Limb (tissue), 2 donors: ENCODE data around the gene OR2H2.
A peak's percentile ranks its signal among the peaks of the same experiment; 100 is the strongest.

ENCODE experiments used
- DNase-seq, 2 donors: peaks; one replicate each; pipeline ENCODE4 v3.0.0-alpha.2; 2016; ENCODE audit errors: extremely low spot score in 2 of 2

The OR2H2 gene

DNA sequence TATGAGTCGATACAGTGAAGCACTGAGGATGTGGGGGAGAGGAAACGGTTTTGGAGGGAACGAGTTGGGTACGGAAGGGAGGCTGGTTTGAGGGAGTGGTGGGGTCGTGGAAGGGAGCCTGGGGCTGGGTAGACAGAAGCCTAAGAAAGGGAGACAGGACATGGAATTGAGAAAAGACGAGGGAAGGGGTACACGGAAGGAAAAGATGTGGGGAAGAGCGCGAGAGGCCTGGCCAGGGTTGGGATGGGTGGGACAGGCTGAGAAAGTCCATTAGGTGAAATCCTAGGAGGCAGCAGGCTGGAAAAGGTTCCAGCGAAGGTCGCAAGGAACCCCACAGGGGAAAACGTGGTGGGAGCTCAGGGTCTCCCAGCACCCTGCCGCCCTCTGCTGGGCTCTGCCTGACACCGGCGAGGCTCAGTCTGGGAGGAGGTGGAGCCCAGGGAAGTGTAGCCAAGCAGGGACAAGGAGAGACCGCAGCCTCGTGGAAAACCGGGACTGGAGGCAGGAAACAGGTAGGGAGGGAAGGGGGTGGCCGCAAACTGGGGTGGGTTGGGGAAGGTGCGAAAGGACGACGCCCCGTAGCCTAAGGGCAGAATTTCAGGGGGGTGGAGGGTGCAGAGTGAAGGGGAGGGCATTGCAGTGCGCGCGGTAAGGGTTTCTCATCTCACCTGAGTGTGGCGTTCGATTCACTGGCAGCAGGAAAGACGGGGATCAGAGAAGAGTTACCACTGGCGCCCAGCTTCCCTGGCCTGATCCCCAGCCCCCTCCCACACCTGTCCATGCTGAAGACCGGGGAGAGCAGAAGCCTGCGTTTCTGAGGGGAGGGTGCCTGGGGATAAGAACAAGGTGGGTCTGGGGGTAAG, 43.7 kb downstream of the OR2H2 start:
- peak; percentile 77 to 87 for DNase-seq

DNA sequence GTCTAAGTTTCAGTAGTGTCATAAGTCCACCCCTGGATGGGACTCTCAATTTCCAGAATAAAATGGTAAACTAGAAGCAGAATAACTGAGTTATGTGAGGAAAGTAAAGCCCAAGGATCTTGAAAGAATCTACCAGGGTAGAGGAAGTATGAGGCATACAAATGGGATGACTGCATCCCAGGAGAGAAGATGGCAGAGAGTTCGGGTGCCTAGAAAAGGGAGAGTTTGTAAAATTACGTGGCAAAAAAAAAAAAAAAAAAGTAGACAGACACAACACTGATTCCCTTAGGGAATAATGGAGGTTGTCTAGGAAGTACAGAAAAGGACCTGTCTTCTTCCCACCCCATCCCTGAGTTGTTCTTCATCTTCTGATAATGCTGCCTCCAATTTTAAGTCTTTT, 44.6 kb downstream of the OR2H2 start:
- no peak for DNase-seq

DNA sequence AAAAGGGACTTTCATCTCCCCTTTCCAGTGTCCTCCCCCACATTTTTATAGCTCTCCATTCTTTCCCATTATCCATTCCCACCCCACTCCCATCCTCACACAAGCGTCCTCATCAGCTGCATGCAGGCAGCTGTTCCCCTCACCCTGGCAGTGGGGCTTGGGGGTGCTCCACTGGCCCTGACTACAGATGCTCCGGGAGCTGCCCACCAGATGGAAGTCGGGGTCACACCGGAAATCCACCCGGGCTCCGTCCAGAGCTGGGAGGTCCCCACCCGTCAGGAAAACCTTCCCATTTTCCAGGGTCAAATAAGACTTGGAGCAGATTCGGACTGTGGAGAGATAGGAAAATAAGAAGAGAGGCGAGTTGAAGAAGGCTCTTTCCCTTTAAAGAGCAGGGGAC, 45.4 kb downstream of the OR2H2 start:
- DNase-seq = no peak

DNA sequence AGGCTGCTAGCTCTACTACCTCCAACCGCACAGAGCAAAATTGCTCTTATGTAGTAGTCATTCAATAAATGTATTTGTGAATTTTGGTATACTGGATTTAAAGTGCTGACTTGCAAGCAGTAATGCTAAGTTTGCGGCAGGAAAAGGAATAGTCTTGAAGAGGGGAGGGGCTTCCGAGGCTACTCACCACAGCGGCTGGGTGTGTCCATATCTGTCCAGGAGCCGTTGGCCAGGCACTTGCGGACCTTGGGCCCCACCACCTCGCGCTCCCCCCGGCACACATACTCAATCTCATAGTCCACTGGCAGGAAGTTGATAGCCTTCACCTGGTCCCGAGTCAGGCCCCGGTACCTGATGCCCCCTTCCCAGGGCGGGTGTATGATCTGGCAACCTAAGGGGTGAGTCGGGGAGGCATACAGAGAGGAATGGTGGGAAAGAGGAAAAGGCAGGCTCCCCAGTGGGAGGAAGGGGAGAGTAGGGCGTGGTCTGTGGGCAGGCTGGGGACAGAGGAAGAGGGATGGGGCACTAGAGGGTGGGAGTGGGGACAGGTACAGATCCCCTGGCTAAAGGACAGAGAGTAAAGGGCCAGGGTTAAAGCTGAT, 46.4 kb downstream of the OR2H2 start:
- no peak for DNase-seq

DNA sequence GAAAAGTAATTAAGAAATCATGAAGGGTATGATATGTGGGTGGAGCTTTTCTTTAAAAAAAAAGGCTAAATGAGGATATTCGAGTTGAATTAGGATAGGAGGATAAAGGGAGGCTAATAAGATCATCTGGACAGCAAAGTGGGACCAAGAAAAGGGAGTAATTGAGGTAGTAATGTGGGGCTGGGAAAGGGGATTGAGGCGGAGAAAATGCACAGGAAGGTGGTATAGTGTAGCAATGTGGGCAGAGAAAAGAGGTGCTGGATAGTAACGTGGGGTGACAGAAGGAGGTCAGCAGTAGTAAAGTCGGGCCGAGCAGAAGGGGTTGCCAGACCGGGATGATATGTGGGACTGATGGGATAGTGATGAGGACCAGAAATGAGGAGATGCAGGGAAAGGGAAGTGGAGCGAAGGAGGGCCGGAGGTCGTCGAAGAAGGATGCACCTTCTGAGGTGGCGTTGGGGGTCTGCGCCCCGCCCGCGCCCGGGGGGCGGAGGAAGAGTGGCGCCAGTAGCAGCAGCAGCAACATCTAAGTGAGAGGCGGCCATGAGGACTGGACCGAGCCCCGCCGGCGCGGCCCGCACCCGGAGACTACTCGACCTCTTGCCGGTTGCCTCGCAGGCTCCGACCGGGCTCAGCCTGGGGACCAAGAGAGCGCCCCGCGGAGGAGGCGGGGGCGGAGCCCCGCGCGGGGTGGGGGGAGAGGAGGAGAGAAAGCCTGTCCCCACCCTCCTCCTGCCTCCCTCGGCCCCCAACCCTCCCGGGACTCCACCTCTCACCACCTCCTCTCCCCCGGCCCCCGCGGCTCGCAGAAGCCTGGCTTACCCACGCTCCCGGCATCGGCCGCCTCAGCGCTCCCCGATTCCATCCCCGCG, 47.2 kb downstream of the OR2H2 start:
- peak in 1 of 2 donors; percentile 83 for DNase-seq

DNA sequence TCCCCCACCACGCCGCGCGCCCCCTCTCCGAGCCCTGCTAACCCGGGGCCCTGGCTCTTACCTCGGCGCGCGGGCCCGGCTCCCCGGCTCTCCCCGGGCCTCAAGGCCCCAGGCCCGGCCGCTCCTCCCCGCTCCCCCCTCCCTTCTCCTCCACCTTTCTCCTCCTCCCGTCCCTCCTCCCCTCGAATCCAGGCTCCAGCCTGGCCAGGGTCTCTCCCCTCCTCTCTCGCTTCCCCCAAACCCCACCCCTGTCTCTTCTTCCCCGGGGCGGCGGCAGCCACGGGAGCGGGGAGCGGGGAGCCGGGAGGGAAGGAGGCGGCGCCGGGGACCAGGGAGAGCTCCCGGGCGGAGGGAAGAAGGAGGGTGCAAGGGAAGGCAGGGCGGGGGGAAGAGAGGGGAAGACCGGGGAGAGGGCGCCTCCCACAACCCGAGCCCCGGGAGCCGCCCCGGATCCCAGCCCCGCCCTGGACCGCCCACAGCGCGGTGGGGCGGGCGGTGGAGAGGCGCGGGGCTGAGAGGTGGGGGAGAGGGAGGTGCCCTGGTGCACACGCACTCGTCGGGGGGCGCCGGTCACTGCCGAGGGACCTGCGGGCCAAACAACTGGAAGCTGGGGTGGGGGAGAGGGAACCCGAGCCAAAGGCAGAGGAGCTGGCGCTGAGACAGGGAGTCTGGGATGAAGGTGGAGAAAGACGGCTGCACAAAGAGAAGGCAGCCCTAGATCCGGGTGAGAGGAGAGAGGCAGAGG, 48.0 kb downstream of the OR2H2 start, which contains the start of gene GABBR1:
TSS of gene GABBR1 (minus strand) at position 395 of the 745 bp plus-strand sequence. CDS start 798 bp downstream, outside the sequence.
- peak; percentile 90 to 95 for DNase-seq

DNA sequence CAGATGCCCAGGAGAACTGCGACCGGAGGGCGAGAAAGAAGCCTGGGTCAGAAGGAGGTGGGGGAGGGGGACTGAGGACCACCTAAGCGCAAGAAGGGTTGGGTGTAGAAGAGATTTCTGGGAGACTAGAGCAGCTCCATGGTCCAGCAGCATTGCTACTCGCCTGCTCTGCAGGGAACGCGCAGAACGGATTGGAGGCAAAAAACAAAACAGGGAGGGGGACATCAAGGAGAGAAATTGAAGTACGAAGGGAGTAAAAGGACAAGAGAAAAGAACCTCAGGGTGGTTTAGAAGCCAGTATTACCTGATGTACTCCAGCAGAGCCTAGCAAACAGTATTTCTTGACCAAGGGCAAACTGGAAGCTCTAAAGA, 48.6 kb downstream of the OR2H2 start:
- DNase-seq = no peak

DNA sequence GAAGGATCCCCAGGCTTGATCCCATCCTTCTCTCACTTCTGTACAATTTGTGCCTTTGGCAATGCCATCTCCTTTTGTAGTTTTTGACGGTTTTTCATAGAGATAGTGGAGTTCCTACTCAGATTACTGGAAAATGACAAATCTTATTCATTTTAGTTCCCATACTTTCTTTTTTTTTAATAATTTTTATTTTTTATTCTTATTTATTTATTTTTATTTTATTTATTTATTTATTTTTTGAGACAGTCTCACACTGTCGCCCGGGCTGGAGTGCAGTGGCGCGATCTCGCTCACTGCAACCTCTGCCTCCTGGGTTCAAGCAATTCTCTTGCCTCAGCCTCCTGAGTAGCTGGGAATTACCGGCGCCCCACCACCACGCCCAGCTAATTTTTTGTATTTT, 52.3 kb downstream of the OR2H2 start:
- DNase-seq = no peak
